Measurements from ENCODE around the gene RTL1.

The RTL1 gene

GRCh38 chr14:100864960-100865681 lies 38.4 kb downstream of the RTL1 start:
- no peak for DNase-seq

- DNase-seq: no peak
Observed at GRCh38 chr14:100864206-100864605, 39.3 kb downstream of the RTL1 start.

- no peak for DNase-seq
Observed at GRCh38 chr14:100862793-100863192, 40.7 kb downstream of the RTL1 start.

GRCh38 chr14:100862277-100862676 lies 41.2 kb downstream of the RTL1 start:
- DNase-seq: no peak

GRCh38 chr14:100861937-100862247 lies 41.6 kb downstream of the RTL1 start:
- DNase-seq: no peak

GRCh38 chr14:100861188-100861936 lies 42.2 kb downstream of the RTL1 start:
- no peak for DNase-seq

GRCh38 chr14:100860556-100861187 lies 42.9 kb downstream of the RTL1 start:
- no peak for DNase-seq

GRCh38 chr14:100859781-100860180 lies 43.7 kb downstream of the RTL1 start:
- no peak for DNase-seq

- no peak for DNase-seq
Observed at GRCh38 chr14:100858838-100859220, 44.7 kb downstream of the RTL1 start.

- no peak for DNase-seq
Observed at GRCh38 chr14:100857923-100858837, 45.3 kb downstream of the RTL1 start.

GRCh38 chr14:100857233-100857922 lies 46.1 kb downstream of the RTL1 start:
- DNase-seq: no peak

- no peak for DNase-seq
Observed at GRCh38 chr14:100856056-100856950, 47.2 kb downstream of the RTL1 start.

GRCh38 chr14:100855256-100855930 lies 48.1 kb downstream of the RTL1 start:
- no peak for DNase-seq

GRCh38 chr14:100854435-100854834 lies 49.1 kb downstream of the RTL1 start:
- no peak for DNase-seq

- DNase-seq: no peak
Observed at GRCh38 chr14:100851946-100852620, 51.4 kb downstream of the RTL1 start.

GRCh38 chr14:100851586-100851916 lies 52.0 kb downstream of the RTL1 start:
- no peak for DNase-seq

- DNase-seq: peak; percentile 78 to 92 (median 87)
Observed at GRCh38 chr14:100850841-100851585, 52.5 kb downstream of the RTL1 start.

- peak; percentile 54 to 82 (median 71) for DNase-seq
Observed at GRCh38 chr14:100849115-100849781, 54.3 kb downstream of the RTL1 start.

GRCh38 chr14:100846309-100846859 lies 57.1 kb downstream of the RTL1 start:
- DNase-seq: no peak

All from suppressor macrophage treated with lipopolysaccharide for 1 hour (primary cell).